ENCODE measurements around the gene MAMLD1.
"Not testable (repeated sequence)": the region's sequence is repeated elsewhere in the genome, so short reads cannot be mapped to it uniquely, and the experiment has no call there.

Gene MAMLD1

GRCh38 chrX:150362599-150363481 is at the start of gene MAMLD1:
MAMLD1 (plus strand) TSS chrX:150363317; CDS start chrX:150445517, 82,200 bp downstream.
- DNase-seq: peak; percentile 81

- no peak for DNase-seq
These were observed 49.6 kb upstream of the MAMLD1 start for GRCh38 chrX:150313514-150313913.

- DNase-seq: no peak
These were observed 48.9 kb upstream of the MAMLD1 start for GRCh38 chrX:150314186-150314585.

- no peak for DNase-seq
These were observed 46.6 kb upstream of the MAMLD1 start for GRCh38 chrX:150316564-150316963.

- DNase-seq: no peak
These were observed 40.1 kb upstream of the MAMLD1 start for GRCh38 chrX:150323020-150323419.

- DNase-seq: peak; percentile 79
These were observed 38.9 kb upstream of the MAMLD1 start for GRCh38 chrX:150324035-150324728.

- DNase-seq: no peak
These were observed 38.2 kb upstream of the MAMLD1 start for GRCh38 chrX:150324919-150325318.

GRCh38 chrX:150326541-150327247 is 36.4 kb upstream of the MAMLD1 start:
- no peak for DNase-seq

GRCh38 chrX:150329282-150329681 is 33.8 kb upstream of the MAMLD1 start:
- DNase-seq: no peak

GRCh38 chrX:150329868-150330267 is 33.2 kb upstream of the MAMLD1 start:
- DNase-seq: no peak

- DNase-seq: no peak
These were observed 31.1 kb upstream of the MAMLD1 start for GRCh38 chrX:150332023-150332422.

- DNase-seq: no peak
These were observed 29.0 kb upstream of the MAMLD1 start for GRCh38 chrX:150334100-150334499.

- DNase-seq: no peak
These were observed 28.1 kb upstream of the MAMLD1 start for GRCh38 chrX:150334981-150335380.

GRCh38 chrX:150337026-150337425 is 26.1 kb upstream of the MAMLD1 start:
- no peak for DNase-seq

GRCh38 chrX:150337536-150337935 is 25.6 kb upstream of the MAMLD1 start:
- no peak for DNase-seq

GRCh38 chrX:150338615-150339014 is 24.5 kb upstream of the MAMLD1 start:
- no peak for DNase-seq

- no peak for DNase-seq
These were observed 23.4 kb upstream of the MAMLD1 start for GRCh38 chrX:150339736-150340135.

GRCh38 chrX:150340326-150340725 is 22.8 kb upstream of the MAMLD1 start:
- not testable (repeated sequence) for DNase-seq

- no peak for DNase-seq
These were observed 15.6 kb upstream of the MAMLD1 start for GRCh38 chrX:150347471-150347870.

GRCh38 chrX:150348365-150348764 is 14.8 kb upstream of the MAMLD1 start:
- no peak for DNase-seq

GRCh38 chrX:150352114-150352513 is 11.0 kb upstream of the MAMLD1 start:
- no peak for DNase-seq

- DNase-seq: no peak
These were observed 10.5 kb upstream of the MAMLD1 start for GRCh38 chrX:150352581-150352980.

- DNase-seq: no peak
These were observed 7.2 kb upstream of the MAMLD1 start for GRCh38 chrX:150355913-150356312.

- no peak for DNase-seq
These were observed 5.3 kb upstream of the MAMLD1 start for GRCh38 chrX:150357790-150358189.
